ENCODE data around the gene U2SURP.
"Not testable (repeated sequence)": the region's sequence is repeated elsewhere in the genome, so short reads cannot be mapped to it uniquely, and the experiment has no call there.

U2SURP gene

GRCh38 chr3:142976621-142977398, 24.6 kb upstream of the U2SURP start:
- DNase-seq (ENCODE audit: low read depth): no peak

DNA sequence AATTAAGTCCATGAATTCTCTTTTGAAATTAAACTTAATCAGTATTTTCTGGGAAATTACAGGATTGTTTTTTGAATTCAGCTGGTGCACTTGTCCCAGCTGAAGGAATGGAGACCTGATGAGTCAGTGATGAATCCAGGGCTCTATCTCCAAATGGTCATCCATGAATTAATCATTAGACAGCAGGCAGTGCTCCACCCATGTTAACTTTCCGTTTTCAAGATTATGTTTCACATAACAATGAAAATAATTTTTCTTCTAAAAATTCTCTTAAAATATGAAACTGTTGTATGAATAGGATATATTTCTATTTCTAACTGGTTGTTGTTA, 24.0 kb upstream of the U2SURP start:
- no peak for DNase-seq (ENCODE audit: low read depth)

GRCh38 chr3:142981108-142981507, 20.3 kb upstream of the U2SURP start:
- DNase-seq (ENCODE audit: low read depth): no peak

GRCh38 chr3:142982038-142982773, 19.2 kb upstream of the U2SURP start:
- no peak for DNase-seq (ENCODE audit: low read depth)

GRCh38 chr3:142983318-142983717, 18.1 kb upstream of the U2SURP start:
- no peak for DNase-seq (ENCODE audit: low read depth)

GRCh38 chr3:142984255-142984654, 17.1 kb upstream of the U2SURP start:
- no peak for DNase-seq (ENCODE audit: low read depth)

- no peak for DNase-seq (ENCODE audit: low read depth)
These were observed 14.2 kb upstream of the U2SURP start for GRCh38 chr3:142987080-142987700.

DNA sequence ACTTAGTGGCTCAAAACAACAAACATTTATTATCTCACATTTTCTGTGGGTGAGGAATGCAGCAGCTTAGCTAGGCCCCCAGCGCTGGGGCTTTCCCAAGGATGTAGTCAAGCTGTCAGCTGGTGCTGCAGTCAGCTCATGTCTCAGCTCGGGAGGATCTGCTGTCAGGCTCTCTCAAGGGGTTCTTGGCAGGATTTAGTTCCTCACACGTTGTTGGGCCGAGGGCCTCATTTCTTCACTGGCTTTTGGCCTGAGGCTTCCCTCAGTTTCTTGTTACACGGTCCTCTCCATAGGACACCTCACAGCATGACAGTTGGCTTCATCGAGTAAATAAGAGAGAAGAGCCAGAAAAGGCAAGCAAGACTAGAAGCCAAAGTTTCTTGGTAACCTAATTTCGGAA, 13.7 kb upstream of the U2SURP start:
- DNase-seq (ENCODE audit: low read depth): no peak

DNA sequence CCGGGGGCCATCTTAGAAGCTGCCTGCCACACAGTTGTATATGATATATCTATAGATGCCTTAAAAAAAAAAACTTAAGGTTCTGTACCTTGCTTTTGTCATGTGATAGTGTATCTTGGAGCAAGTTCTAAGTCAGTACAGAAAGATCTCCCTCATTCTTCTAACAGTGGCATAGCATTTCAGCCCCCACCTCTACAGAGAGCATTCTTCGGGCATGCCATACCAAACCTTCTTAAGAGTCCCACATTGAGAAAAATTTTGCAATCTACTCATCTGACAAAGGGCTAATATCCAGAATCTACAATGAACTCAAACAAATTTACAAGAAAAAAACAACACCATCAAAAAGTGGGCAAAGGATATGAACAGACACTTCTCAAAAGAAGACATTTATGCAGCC, 13.1 kb upstream of the U2SURP start:
- DNase-seq (ENCODE audit: low read depth): not testable (repeated sequence)

GRCh38 chr3:142988826-142989225, 12.5 kb upstream of the U2SURP start:
- not testable (repeated sequence) for DNase-seq (ENCODE audit: low read depth)

DNA sequence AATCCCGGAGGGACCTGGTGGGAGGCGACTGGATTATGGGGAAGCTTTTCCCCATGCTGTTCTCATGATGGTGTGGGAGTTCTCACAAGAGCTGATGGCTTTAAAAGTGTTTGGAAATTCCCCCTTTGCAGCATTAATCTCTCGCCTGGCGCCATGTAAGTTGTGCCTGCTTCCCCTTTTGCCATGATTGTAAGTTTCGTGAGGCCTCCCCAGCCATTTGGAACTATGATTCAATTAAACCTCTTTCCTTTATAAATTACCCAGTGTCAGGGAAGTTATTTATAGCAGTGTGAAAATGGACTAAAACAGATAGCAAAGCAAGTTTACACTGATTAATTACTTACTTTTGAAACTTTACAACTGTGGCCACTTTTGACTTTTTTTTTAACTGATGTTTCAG, 10.6 kb upstream of the U2SURP start:
- no peak for DNase-seq (ENCODE audit: low read depth)

DNA sequence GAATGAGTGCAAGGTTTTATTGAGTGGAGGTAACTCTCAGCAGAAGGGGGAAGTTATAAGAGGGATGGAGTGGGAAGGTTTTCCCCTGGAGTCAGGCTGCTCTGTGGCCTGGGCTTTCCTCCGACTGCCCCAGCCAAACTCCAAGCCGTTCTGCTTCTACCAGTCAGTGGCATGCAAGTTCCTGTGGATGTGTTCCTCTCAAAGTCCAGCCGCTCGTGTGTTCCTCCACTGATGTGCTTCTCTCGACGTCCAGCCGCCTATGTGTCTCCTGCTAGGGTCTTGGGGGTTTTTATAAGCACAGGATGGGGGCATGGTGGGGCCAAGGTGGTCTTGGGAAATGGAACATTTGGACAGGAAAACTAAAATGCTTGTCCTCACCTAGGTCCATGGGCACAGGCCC, 9.0 kb upstream of the U2SURP start:
- DNase-seq (ENCODE audit: low read depth): no peak

- DNase-seq (ENCODE audit: low read depth): peak; percentile 41
These were observed 7.4 kb upstream of the U2SURP start for GRCh38 chr3:142993958-142994442.

GRCh38 chr3:142997330-142997729, 4.0 kb upstream of the U2SURP start:
- DNase-seq (ENCODE audit: low read depth): no peak

- no peak for DNase-seq (ENCODE audit: low read depth)
These were observed 2.9 kb upstream of the U2SURP start for GRCh38 chr3:142998439-142998838.

DNA sequence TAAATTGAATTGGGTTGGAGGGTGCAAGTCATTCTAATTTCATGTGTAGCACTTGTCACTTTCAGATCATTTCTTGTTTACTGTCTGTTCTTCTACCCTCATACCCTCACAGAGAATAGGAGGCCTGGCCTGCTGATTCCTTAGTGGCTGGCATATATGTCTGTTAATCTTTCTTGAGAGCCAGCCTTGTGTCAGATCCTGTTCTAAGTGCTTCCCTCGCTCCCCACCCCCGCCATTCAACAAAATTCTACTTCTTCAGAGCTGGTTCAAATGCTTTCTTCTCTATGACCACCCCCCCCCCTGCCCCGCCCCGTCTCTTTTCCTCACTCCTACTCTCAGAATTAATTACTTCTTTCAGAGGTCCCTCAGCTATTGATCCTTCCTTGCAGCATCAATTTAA, 1.5 kb upstream of the U2SURP start:
- DNase-seq (ENCODE audit: low read depth): no peak

DNA sequence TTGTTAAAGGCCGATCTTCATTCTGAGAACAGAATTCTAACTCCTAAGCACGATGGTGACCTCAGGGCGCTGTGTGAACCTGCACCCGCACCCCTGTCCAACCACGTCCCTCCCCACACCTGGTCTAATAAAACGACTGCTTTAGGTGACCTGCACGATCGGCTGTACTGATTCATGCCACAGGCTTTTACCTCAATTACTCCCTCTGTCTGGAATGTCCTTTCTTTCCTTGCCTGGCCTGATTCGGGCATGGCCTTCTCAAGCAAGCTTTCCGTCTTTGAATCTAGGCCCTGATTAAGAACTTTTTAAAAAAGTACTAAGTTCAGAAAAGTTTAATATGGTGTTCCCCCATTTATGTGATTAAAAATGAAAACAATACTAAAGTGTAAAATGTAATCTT, 842 bp upstream of the U2SURP start:
- no peak for DNase-seq (ENCODE audit: low read depth)

GRCh38 chr3:143001034-143001368, 369 bp upstream of the U2SURP start:
- no peak for DNase-seq (ENCODE audit: low read depth)

DNA sequence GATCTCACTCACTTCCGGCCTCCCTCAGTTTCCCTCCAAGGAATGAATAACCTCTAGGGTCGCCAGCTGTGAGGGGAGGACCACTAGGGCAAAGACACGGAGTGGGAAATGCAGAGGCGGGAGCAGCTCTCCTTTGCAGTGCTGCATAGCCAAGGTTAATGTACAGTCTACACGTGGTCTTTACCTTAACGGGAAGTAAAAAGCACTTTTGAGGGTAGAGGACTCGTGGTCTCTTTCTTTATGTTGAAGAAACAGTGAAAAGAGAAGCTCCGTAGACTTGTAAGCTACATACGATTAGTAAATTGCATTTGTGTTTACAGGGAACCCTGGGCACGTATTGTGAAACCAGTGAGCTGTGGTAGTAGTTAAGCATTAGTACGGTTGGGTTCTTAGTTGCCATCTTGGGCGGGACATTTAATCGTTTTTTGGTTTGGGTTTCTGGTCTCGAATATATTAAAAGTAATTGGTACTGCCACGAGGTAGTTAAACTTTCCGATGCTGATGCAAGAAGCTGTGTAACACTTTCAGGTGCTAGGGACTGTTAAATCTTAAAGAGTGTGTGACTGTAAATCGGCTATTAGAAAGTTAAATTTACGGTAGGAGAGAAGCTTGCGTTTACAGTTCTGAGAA, 828 bp downstream of the U2SURP start:
- no peak for DNase-seq (ENCODE audit: low read depth)

DNA sequence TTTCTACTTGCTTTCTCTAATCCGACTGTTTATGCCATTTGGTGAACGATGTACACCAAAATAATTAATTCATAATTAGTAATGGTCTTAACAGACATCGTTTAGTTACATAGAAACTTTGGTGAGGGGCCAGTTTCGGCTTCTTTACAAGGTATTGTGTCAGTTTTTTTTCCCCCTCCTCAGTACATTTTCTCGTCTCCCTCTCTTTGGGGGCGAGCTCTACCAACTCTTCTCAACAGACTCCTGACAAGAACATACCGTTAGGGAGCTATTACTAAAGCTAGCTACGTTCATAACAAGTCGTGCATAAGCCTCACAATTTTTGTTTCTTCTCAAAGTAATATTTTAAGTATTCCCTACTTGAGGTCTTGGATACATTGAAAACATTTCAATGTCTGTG, 1.4 kb downstream of the U2SURP start:
- DNase-seq (ENCODE audit: low read depth): no peak

DNA sequence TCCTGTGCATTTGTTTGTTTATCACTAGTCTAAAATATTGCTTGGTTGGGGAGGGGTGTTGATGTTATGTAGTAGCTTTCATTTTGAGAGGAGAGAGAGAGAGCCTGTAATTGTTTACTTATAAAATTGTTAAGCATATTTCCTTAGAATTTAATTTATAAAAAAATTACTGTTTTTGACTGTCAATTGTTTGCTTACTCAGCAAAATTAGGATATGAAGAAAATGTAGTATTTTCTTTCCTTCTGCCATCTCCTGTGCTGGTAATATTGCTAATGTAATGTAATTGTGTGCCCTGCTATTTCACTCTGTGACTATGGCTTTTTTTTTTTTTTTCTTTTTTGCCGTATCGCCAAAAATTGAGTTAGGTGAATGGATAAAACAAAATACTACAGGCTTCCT, 3.5 kb downstream of the U2SURP start:
- no peak for DNase-seq (ENCODE audit: low read depth)

GRCh38 chr3:143010024-143010423, 8.7 kb downstream of the U2SURP start:
- DNase-seq (ENCODE audit: low read depth): no peak

- DNase-seq (ENCODE audit: low read depth): no peak
These were observed 10.3 kb downstream of the U2SURP start for GRCh38 chr3:143011705-143012104.

Measured in activated T-helper 9 cell treated with anti-CD3 and anti-CD28 coated beads, Interleukin-2, amount 50 U/mL, for 16 hours (primary cell).